HG03039 (cell line): ENCODE results near the gene ATP2B2.

Experiments
- ATAC-seq: cut with Tn5 transposase; IDR thresholded peaks from one replicate; pipeline ENCODE4 v1.9.1; 2021; ENCODE audit warnings: mild to moderate bottlenecking, moderate library complexity; ENCODE audit not compliant: unreplicated experiment

The ATP2B2 gene

DNA sequence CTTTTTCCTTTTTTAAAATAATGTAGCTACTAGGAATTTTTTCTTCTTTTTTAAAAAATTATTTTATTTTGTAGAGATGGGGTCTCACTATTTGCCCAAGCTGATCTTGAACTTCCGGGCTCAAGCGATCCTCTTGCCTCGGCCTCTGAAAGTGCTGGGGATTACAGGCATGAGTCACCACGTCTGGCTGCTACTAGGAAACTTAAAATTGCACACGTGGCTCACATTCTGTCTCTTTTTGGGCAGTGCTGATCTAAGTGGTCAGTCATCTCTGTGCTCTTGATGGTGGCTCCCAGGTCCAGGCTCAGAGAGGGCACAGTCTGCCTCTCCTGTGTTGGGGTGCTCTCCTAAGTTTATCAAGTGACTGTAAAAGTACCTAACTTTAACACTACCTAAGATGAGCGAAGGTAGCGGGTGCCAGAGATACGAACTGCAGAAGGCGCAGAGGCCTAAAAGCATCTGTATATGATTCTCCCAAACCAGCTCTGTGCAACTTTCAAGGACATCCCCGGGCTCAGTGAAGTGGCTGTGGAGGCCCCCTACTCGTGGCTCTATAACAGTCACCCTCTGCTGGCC lies 131.6 kb downstream of the ATP2B2 start:
- no peak for ATAC-seq

DNA sequence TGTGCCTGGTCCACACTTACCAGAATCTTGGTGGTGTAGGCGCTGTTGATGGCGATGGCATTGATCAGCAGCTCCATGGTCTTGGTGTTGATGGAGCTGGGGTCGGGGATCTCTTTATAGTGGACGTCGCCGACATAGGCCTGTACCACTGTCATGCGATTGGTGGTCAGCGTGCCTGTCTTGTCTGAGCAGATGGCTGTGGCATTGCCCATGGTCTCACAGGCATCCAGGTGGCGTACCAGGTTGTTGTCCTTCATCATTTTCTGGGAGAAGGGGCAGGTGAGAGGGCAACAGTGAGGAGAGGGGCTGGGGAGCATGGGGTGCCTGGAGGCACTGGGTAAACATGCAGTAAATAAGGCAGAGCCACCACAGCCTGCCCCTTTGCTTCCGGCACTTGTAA lies 133.6 kb downstream of the ATP2B2 start:
- ATAC-seq: no peak

DNA sequence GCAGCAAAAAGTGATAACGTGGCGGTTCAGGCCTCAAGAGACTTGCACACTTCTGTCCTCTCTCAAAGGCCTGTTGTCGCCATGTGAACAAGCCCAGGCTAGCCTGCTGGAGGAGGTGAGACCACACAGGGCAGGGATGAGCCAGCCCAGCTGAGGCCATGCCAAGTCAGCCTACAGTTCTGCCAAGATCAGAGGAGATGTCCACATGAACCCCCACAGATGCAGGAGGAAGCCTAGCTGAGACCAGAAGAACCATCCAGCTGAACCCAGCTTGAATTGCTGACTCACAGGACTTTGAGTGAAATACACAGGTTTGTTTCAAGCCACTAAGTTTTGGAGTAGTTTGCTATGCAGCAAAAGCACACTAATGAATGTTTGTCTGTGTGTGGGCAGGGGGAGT lies 134.2 kb downstream of the ATP2B2 start:
- no peak for ATAC-seq

DNA sequence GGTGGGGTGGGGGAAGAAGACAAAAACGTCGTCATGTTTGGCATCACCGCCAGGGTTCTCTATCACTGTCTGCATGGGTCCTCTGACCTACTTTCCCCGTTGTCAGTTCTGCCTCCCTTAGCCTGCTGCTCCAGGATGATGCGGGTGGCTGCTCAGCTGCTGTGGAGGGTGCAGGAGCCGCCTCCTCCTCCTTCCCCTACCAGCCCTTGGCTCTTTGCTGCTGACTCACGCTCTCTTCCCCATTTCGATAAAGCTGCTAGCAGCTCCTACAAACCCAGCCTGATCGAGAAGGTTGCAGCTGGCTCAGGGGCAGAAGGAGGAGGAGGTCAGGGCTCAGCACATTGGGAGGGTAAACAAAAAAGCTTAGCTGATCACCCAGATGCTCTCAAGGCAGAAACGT lies 135.0 kb downstream of the ATP2B2 start:
- no peak for ATAC-seq

DNA sequence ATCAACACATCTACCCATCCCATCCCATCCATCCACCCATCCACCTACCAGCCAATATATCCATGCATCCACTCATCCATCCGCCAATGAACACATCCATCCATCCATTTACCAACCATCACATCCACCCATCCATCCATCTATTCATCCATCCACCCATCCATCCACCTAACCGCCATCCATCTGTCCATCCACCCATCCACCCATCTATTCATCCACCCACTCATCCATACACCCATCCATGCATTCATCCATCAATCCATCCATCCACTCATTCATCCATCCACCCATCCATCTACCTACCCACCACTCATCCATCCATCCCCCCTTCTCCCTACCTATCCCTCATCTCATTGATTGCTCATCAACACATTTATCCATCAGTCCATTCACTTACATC lies 136.9 kb downstream of the ATP2B2 start:
- no peak for ATAC-seq

DNA sequence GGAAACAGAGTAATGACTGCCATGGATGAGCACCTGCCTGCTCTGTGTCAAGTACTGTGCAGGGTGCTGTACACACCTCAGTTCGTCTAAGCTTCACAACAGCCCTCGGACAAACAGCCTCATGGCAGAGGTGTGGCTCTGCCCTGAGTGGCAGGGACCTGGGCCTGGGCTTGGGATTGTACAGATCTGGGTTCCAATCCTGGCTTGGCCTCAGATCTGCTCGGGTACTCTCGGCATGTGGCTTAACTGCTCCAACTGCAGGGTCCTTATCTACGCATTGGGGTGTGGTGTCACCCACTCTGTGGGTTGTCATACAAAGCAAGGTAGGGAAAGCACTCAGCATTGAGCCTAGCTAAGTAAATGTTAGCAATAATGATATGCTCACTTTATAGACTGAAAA lies 137.9 kb downstream of the ATP2B2 start:
- no peak for ATAC-seq

DNA sequence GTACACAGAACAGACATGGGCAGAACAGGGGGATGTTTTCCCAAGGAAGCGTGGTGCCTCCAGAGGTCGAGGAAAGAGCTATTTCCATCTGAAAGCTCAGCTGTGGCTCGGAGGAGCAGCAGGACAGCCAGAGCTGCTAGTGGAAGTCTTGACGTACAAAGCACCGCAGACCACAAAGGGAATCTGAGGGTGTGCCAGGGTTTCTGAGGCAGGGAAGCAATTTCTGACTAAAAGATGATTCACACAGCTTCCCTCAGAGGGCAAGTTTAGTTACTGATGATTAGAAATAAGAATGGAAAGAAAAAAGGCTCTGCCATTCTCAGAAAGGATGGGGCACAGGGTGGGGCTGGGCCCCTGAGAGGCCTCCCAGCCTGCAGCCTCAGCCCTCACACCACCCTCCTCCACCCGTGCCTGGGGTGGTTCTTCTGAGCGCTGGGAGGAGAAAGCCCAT lies 138.7 kb downstream of the ATP2B2 start:
- no peak for ATAC-seq

DNA sequence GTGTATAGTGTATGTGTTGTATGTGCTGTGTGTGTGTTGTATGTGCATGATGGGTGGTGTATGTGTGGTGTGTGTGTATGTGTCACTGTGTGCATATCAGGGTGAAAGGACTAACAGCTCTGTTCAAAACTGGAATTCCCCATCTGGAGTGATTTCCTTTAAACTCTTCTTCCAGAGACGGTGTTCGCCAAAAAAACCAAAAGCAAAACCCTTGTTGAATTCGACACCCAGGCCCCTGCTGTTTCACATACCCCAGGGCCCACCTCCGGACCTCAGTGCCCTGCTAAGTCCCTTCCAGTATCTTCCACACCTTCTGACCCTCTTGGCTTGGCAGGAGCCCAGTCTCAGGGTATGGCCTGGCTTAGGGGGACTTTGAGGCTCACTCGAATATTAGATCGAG lies 139.6 kb downstream of the ATP2B2 start:
- no peak for ATAC-seq

DNA sequence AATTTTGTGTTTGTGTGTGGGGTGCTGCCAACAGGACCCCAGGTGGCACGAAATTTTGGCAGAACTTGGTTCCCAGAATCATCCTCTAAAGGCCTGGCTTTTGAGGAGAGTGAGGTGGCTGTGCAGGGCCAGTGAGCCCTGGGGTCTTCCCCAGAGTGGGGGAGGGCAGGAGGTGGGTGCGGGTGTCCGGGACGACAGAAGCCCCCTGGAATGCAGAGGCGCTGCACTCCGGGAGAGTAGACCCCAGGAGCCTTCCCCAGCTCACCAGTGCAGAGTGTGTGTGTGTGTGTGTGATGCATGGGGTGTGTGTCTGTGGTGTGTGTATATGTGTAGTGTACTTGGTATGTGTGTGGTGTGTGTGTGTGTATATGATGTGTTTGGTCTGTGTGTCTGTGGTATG lies 140.1 kb downstream of the ATP2B2 start:
- ATAC-seq: no peak

DNA sequence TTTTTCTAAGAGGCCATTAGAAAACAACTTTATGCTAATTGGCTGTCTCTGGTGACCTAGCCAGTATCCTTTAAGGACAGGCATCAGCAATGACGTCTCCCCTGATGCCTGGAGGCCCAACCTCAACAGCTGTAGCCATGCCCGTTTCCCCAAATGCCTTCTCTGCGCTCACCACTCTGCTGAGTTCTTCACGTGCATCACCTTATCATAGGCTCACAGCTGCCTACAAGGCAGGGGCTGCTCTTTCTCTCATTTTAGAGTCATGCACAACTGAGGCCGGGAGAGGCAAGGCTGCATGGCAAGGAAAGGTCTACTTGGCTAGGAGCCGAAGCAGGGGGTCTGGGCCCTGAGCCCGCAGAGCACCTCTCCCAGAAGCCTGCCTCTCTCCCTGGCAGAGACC lies 140.6 kb downstream of the ATP2B2 start:
- no peak for ATAC-seq

DNA sequence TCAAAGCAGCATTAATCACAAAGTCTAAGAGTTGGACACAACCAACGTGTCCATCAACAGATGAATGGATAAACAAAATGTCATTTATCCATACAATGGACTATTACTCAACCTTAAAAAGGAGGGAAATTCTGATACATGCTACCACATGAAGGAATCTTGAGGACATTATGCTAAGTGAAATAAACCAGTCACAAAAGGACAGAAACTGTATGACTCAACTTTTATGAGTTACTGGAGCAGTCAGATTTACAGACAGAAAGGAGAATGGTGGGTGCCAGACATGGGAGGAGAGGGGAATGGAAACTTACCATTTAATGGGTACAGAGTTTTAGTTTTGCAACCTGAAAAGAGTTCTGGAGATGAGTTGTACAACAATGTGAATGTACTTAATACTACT lies 141.5 kb downstream of the ATP2B2 start:
- ATAC-seq: no peak

DNA sequence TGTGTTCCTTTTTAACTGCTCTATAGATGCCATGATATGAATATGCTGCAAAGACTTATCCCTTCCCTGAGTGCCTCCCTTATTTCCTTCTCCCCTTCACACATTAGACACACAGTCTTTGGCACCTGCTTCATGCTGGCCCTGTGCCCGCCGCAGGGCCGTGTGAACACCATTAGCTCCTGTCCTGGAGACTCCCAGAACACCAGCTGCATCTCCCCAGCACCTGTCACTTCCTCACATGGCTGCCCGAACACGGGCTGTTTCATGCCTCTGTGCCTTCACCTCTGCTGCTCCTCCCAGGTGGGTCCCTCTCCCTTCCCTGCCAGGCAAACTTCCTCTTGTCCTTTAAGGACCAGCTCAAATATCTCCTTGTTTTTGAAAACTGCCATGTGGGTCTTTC lies 144.0 kb downstream of the ATP2B2 start:
- ATAC-seq: no peak

DNA sequence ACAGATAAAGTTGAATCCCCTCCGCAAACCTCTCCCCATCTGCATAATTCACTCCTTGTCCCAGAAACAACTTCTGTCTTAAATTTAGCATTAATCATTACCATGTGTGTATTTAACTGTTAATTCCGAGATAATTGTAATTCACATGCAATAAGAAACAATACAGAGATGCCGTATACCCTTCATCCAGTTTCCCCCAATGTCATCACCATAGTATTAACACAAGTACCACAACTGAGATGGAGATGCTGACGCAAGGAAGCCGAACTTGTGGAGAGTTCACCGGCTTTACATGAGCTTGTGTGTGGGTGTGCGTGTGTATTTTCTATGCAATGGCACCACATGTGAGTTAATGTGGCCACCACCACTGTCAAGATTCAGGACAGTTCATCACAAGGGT lies 144.9 kb downstream of the ATP2B2 start:
- no peak for ATAC-seq

DNA sequence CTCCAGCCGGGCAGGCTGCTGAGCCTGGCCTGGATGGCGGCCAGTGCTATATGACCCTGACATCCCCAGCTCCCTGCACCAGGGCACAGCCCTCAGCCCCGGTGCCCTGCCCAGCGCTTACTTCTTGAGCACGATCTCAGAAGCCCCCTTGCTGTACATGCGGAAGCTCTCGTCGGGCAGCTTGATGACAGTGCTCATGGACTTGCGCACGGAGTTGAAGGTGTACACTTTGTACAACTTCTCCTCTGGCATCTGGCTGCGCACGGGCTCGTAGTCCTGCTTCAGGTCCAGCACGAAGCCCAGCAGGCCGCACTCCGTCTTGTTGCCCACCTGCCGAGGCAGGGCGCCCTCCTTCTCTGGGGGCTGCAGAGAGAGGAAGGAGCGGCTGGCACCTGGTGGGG lies 145.6 kb downstream of the ATP2B2 start:
- ATAC-seq: no peak

DNA sequence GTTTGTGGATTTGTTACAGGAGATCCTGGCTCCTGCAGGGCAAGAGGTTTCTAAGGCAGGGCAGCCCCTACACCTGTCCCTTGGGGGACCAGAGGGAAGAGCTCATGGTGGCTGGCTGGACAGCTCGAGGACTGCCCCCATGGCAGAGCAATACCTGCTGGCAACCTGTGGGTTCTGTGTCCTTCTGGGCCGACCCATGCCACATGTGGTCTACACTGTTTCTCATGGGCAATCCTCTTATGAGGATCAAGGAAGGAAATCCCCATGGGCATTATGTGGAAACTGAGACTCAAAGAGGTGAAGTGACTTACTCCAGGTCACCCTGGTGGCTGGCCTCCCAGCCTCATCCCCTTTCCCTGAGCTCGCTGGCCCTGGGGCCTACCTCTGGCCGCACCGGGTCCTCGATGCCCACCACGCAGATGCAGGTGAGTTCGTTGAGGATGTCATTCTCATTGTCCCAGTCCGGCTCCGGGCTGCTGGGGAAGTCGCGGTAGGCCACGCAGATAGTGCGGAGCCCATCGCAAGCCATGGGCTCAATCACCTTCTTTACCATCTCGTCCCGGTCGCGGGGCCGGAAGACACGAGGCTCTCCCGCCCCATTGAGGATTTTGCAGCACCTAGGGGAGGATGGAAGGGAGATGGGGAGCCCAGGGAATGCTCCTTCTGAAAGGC lies 146.9 kb downstream of the ATP2B2 start:
- ATAC-seq: no peak

DNA sequence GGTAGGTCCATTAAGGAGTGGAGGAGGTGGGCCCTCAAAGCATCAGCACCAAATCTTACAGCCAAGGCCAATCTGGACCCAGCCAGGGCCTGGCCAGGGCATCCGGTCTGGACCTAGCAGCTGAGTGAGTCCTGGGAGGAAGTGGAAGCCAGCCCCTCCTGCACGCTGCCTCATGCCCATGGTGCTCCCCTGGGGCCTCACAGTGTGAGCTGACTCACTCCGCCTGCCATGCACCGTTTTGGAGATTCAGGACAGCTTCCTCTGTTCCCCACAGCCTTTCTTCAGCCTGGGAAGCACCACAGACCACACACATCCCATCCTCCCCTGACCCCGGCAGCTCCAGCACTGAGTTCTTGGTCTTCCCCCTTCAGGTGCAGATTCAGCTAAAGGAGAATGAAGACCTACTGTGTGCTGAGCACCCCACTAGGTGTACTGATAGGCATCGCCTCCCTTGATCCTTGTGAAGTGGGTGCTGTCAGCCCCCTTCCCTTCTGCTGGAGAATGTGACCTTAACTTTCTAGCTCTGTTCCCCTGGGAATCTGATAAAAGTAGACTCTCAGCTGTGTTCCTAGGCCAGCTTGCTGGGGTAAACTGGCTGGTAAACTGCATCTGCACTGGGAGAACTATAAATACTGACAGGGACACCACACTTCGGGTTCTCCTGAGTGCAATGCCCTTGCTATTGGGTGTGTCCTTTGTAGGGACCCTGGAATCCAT lies 147.6 kb downstream of the ATP2B2 start:
- ATAC-seq: no peak

DNA sequence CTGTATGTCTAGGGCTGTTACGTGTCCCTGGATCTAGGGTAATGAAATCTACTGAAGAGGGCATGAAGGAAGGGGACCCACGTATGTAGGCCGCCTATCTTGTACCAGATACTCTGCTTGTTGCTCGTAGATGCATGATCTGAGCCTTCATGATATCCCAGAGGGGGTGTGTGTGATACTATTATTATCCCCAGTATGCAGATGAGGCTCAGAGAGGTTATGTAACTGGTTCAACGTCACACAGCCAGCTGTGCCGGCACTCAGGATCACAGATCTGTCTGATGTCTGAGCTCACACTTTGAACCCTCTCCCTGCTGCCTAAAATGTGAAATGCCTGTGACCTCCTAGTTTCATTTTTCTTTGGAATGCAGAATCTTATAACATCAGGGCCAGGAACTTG lies 148.3 kb downstream of the ATP2B2 start:
- no peak for ATAC-seq

DNA sequence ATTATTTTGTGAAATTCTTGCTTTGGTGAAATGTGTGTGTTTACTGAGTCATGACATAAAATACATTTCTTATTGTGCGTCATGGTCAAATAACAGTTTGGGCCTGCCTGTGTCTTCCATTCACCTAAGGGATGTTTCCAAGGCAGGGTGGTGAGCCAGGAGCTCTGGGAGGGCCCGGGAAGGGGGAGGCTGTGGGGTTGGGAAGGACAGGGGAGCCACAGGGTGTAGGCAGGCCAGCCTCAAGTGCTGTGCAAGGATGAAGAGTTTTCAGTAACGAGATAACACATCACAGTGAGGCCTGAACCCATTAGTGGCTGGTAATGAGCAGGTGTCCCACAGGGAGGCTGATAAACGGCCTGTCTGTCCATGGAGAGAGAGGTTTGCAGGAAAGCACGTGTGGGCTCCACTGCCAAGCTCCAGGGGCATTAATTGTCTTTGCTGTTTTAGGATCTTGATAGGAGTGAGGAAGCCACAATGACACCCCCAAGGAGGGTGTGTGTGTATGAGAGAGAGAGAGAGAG lies 148.9 kb downstream of the ATP2B2 start:
- ATAC-seq: no peak

DNA sequence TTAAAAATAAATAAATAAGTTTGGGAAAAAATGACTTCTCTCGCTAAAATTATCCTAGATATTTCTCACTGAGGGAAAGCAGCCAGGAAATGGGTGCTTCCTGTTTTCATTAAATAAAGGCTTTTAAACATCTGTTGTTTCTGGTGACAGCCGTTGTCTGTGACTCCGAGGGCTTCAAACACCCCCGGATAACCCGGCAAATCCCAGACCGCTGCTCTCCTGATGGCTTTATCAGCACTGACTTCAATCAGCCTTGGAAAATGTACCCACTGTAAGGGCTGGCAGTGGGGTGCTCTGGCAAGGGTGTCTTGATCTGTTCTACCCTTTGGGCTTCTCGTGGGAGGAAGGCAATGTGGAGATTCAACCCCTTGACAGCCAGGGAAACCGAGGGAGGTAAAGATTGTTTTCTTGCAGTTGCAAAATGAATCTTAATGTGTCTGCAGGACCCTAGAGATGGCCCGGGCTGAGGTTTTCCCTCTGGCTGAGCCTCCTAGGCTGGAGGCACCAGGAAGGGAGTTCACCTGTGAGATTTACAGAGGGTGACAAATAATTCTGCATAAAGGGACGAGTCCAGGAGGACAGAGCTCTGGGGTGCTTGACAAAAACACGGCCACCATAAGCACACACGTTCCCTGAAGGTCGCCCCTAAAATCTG lies 150.9 kb downstream of the ATP2B2 start:
- ATAC-seq: no peak

DNA sequence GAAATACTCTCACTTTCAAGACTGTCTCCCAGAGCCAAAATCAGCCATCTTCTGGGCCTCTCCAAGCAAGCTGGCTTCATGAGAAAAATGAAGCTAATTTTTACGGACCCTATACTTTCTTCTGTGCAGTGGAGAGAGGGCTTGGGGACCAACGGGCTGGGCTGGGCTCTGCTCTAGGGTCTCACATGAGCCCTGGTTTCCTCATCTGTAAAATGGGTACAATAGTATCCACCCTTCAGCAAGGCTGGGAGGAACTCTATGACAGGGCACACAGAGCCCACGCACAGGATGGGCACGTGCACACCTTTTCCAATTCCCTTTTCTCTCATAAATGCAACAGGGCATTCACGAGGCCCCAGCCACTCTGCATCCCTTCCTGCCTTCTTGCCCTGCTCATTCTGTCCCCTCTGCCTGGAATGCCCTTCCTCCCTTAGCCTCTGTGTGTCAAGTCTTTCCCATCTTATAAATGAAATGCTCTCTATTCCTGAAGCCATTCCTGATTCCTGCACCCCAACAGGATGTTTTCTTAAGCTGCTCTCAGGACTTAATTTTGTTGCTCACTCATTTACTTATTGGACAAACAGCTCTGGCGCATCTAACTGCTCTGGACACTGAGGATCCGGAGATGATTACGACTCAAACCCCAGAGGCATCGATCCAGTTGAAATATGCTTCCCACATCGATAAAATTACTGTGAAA lies 151.6 kb downstream of the ATP2B2 start:
- no peak for ATAC-seq

DNA sequence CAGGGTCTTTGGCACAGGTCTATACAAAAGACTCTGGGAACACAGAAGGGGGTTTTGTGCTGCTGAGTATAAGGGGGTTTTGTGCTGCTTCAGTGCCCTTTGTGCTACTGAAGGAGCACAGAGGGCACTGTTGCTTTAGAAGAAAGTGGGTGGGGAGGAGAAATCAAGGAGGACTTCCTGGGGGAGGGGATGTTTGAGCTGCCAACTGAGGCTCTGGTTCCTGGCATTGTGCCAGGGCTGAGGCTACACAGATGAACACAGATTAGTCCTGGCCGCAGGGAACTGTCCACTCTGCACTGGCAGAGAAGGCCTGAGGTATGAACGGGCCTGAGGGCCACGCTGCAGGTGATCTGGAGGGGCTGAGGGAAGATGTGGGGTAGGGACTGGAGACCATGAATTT lies 152.2 kb downstream of the ATP2B2 start:
- no peak for ATAC-seq
